HG03039 (cell line): Measurements from ENCODE around the gene HSF5.

Experiments
- ATAC-seq: cut with Tn5 transposase; IDR thresholded peaks from one replicate; pipeline ENCODE4 v1.9.1; 2021; ENCODE audit warnings: mild to moderate bottlenecking, moderate library complexity; ENCODE audit not compliant: unreplicated experiment

The HSF5 gene

DNA sequence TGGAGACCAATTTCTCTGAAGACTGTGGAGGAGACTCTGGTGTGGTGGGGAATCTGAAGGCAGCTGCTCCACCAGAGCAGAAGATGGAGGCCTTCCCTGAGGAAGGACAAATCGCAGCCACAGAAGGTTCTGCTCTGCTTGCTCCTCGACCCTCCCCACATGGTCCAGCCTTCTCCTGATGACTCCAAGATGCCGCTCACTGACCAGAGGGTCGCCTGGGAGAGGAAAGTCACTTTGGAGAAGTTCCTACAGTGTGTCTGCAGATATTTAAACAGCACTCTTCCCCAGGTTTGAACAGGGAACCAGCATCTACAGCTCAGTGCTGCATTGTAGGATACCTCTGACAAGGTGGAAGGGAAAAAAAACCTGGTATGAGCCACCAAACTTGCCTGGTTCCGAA is 115.2 kb downstream of the HSF5 start:
- no peak for ATAC-seq

DNA sequence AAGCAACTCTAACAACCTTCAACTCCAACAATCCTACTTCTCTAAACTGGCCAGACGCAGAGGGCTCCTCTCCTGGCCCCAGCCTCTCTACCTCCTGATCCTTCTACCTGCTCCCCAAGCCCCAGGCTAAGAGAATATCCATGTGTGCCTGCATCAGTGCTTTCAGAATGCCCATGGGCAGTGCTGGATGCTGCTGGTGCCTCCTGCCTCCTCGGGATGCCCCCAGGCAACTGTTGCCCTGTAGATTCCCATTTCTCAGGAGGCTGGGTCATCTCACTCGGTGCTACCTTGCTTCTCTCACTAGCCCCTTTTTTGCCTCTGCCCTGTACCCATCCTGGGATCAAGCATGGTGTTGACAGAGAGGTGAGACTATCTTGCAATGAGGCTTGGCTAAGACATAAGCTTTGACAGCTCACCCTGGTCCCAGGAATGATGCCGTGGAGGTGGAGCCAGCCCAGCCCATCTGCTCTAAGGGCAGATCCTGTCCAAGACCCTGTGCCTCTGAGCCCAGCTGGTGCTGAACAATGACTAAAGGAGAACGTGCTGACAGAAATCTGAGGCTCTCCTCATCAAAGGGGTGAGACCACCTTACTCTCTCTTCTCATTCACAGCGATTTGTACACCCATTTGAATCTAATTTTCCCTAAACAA is 116.8 kb downstream of the HSF5 start:
- no peak for ATAC-seq

DNA sequence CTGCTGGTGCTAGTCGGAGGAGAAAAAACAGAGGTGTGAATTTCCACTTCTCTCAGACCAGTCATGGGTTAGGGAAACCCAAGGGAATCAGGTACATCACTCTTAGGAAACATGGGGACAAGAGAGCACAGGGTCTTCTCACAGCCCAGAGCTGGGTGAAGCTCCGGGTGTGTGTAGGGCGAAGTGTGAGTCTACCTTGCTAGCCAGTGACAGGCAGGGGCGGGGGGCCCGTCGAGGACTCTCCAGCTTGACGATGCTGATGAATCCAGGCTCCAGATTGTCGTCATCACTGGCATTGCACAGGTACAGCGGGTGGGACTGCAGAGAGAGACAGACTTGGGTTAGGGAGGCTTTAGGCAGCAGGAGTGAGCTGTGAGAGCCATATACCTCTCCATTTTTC is 117.5 kb downstream of the HSF5 start:
- ATAC-seq, result no peak

- ATAC-seq, result no peak
Observed at GRCh38 chr17:58370309-58370708, 117.9 kb downstream of the HSF5 start.
